ENCODE measurements around the gene KLF15. TPM values are rescaled to one million over a fixed set of nuclear protein-coding genes. Genes with fewer than 3 reads are reported as not detected.

Gene KLF15
- total and polyA plus RNA-seq, 12 donors: 13.5 to 61.3 (median 29.2) TPM

DNA sequence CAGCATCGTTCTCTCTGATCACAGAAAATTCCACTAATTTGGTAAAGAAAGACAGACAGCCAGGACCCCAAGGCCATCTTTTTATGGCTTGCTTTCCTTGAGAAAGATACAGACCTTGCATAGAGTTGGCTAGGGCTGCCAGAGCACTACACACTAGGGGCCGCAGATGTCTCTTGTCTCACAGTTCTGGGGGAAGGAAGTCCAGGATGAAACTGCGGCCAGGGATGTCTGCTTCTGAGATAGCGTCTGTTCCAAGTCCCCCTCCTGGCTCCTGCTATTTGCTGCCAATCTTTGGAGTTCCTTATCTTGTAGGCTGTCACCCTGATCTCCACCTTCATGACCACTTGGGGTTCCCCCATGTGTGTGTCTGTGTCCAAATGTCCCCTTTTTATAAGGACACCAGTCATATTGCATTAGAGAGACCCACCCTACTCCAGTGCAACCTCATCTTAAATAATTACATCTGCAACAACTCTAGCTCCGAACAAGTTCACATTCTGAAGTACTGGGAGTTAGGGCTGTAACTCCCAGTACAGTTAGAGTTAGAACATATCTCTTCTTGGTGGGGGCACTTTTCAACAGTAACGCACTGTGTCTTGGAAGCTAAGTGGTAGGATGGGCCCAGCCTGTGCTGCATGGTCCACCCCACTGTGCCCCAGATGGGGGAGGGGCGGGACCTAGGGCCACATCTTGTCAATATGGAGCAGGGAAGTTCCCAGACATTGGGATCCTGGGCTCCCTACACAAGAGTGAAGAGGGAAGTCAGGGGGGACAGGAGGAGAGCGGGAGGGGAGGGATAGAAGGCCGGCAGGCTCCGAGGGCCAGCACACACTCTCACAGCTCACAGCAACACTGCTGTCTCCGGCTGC is 42.2 kb downstream of the KLF15 start:
- ATAC-seq: peak in 4 of 8 donors; percentile 42 to 62 (median 55)
- H3K4me3 ChIP-seq: no peak overlapping the region
- no peak for DNase-seq
- H3K27ac ChIP-seq: peak overlapping the region in 1 of 10 donors; percentile 10
- WGBS, 2 donors: 59 to 72% methylated on average over 11 of the region's 11 CpGs
- H3K36me3 ChIP-seq: no peaks in the 10 kb centered on the region
- H3K4me1 ChIP-seq: no peaks in the 10 kb centered on the region
- TF ChIP-seq, protein P1, sequence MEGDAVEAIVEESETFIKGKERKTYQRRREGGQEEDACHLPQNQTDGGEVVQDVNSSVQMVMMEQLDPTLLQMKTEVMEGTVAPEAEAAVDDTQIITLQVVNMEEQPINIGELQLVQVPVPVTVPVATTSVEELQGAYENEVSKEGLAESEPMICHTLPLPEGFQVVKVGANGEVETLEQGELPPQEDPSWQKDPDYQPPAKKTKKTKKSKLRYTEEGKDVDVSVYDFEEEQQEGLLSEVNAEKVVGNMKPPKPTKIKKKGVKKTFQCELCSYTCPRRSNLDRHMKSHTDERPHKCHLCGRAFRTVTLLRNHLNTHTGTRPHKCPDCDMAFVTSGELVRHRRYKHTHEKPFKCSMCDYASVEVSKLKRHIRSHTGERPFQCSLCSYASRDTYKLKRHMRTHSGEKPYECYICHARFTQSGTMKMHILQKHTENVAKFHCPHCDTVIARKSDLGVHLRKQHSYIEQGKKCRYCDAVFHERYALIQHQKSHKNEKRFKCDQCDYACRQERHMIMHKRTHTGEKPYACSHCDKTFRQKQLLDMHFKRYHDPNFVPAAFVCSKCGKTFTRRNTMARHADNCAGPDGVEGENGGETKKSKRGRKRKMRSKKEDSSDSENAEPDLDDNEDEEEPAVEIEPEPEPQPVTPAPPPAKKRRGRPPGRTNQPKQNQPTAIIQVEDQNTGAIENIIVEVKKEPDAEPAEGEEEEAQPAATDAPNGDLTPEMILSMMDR (IDR thresholded peaks at IDR 0.05): no peak
- no peaks in the 10 kb centered on the region for H3K27me3 ChIP-seq
- intact Hi-C loops (cut with DNase I): no loop called here
- H3K9me3 ChIP-seq: peaks cover 0 to 8% (median 0%) of the 10 kb centered on the region in 11 donors

DNA sequence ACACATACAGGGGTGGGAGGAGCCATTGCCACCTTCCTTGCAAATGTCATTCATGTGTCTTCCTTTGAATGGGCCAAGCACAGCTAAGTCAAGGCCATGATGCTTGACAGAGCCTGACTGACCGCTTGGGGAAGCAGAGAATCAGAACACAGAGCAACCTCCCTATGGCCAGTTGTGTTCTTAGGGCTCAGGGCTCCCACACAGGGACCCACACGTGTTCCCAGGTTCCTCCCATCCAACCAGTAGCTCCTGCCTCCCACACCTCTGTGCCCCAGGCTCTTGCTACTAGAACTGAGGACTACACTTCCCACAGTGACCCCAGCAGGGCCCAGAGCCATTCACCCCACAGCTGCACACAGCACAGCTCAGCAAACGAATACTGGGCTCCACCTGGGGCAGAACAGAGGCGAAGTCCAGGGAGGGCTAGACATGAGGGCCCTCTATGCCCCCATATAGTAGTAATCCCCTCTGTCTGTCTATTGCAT is 42.9 kb downstream of the KLF15 start:
- DNase-seq (no peak), ATAC-seq (no peak)
- intact Hi-C loops (cut with DNase I): no loop called here
- H3K4me1 ChIP-seq: no peaks in the 10 kb centered on the region
- no peak overlapping the region for H3K27ac ChIP-seq
- peaks cover 0 to 8% (median 0%) of the 10 kb centered on the region in 11 donors for H3K9me3 ChIP-seq
- H3K4me3 ChIP-seq: no peak overlapping the region
- H3K36me3 ChIP-seq: no peaks in the 10 kb centered on the region
- no peaks in the 10 kb centered on the region for H3K27me3 ChIP-seq
- WGBS, 2 donors: 59 to 64% methylated on average over 4 of the region's 4 CpGs
- TF ChIP-seq, protein P1 (IDR thresholded peaks at IDR 0.05): no peak

DNA sequence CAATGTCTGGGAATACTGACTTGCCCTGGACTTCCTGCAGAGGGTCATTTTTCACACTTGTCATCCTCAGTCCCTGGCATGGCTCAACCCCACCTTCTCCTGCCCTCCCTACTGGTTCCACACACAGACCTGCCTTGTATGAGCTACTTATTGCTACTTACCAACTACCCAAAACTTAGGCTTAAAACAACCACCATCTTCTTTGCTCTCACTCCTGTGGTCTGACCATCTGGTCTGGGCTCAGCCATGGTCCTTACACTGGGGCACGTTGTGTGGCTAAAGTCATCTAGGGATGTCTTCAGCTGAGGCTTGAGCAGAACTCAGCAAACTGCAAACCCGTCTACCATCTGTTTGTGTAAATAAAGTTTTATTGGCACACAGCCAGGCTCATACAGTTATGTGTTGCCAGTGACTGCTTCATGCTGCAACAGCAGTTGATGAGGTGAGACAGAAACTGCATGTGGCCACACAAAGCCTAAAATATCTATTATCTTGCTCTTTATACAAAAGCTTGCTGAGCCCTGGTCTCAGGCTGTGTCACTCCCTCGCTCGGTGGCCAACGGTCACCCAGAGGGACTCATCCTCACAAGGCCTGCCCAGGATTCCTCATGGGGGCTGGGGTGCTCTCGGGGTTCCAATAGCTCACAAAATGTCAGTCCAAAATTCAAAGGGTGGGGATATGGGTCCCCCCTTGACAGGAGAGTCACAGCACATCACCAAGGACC is 43.5 kb downstream of the KLF15 start:
- 84 to 89% methylated on average over 6 of the region's 6 CpGs for WGBS, 2 donors
- ATAC-seq: no peak
- intact Hi-C loops (cut with DNase I): no loop called here
- Histone ChIP-seq H3K27me3 (no peaks in the 10 kb centered on the region), H3K27ac (no peak overlapping the region), H3K36me3 (no peaks in the 10 kb centered on the region), H3K4me3 (no peak overlapping the region), H3K4me1 (no peaks in the 10 kb centered on the region), H3K9me3 (peaks cover 0 to 8% (median 0%) of the 10 kb centered on the region in 11 donors)
- no peak for DNase-seq
- TF ChIP-seq, protein P1 (IDR thresholded peaks at IDR 0.05): no peak

DNA sequence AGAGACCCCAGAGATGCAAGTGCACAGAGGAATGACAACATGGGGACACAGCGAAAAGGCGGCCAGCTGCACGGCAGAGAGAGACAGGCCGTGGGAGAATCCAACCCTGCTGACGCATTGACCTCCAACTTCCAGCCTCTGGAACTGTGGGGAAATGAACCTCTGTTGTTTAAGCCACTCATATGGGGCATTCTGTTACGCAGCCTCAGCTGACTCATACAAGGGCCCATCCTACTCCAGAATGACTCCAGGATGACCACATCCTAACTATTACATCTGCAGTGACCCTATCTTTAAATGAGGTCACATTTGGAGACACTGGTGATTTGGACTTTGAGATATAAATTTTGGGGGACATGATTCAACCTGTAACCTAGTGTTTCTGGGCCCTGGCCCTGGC is 44.0 kb downstream of the KLF15 start:
- H3K9me3 ChIP-seq: peaks cover 0 to 8% (median 0%) of the 10 kb centered on the region in 11 donors
- no peaks in the 10 kb centered on the region for H3K4me1 ChIP-seq
- DNase-seq (no peak), ATAC-seq (no peak)
- H3K4me3 ChIP-seq: no peak overlapping the region
- no peak overlapping the region for H3K27ac ChIP-seq
- WGBS, 2 donors: 96 to 98% methylated on average over 6 of the region's 6 CpGs
- intact Hi-C loops (cut with DNase I): no loop called here
- no peaks in the 10 kb centered on the region for H3K36me3 ChIP-seq
- TF ChIP-seq, protein P1 (IDR thresholded peaks at IDR 0.05): no peak
- no peaks in the 10 kb centered on the region for H3K27me3 ChIP-seq

All from heart right ventricle (tissue), 16 donors.